SK-MEL-5 (cell line): Measurements from ENCODE around the gene WDR59. TPM values are rescaled to one million over a fixed set of nuclear protein-coding genes. Genes with fewer than 3 reads are reported as not detected.
"Not testable (repeated sequence)": the region's sequence is repeated elsewhere in the genome, so short reads cannot be mapped to it uniquely, and the experiment has no call there.

Source experiments
- DNase-seq: peaks from one replicate; pipeline ENCODE4 v3.0.0-alpha.2; 2016; ENCODE audit warnings: low read depth, low spot score
- in situ Hi-C: cut with HindIII; loops from 2 replicates; pipeline ENCODE4 v1.10.0; 2016; ENCODE audit warnings: low sequenced_read_pairs, high pct_unique_total_duplicates, low pct_unique_long_range_greater_than_20kb
- total RNA-seq: library from RNA; depleted of rRNA; stranded (reverse); fragments of >200 nt; shearing (Covaris generic); gene quantifications from 2 replicates; pipeline ENCODE4 v1.2.3, GENCODE V29; 2014

The WDR59 gene
- total RNA-seq, 1 experiment from 2014 or later, result 15.4 TPM

DNA sequence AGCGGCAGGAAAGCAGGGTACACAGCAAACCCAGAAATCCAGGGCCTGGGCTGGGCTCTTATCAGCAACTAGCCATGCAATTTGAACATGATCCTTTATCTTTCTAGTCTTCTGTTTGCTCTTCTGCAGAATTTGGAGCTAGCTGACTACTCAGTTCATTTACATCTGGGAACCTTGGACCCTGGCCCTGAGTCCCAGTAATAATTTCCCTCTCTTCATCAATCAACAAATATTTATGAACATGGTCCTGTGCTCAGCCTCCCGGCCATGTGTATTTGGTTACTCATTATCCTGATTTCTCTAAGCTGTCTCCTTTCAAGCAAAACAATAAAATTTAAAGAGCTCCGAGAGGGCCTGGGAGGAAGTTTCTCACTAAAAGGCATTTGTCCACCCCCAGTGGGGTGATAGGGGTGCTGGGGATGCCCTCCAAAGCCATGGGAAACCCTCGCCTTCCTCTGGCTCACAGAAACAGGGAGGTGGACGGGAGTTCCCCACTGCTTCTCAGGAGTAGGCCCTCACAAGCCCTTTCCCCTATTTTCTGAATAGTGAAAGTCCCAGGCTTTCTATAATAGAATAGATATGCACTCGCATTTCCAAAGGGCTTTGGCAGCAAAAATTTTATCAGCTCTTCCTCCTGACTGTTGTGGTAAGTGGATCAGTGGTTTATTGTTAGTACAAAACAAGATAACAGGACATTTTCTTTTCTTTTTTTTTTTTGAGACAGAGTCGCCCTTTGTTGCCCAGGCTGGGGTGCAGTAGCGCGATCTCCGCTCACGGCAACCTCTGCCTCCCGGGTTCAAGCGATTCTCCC is 6.9 kb upstream of the WDR59 start:
- no peak for DNase-seq
- in situ Hi-C loops, result no loop called here

DNA sequence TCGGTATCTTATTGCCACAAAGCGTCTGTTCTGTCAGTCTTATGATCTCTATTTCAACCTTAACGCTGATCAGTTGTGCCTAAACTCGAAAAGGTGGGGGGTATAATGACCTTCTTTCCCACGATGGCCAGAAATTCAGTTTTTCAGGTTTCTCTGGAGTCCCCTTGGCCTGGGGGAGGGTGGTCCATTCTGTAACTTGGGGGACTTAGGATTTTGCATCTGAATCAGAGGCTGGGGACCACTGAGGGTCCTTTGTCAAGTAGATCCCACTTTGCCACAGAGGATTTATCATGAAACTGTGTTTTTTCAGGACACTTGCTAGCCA is 6.3 kb upstream of the WDR59 start:
- DNase-seq, result no peak
- in situ Hi-C loops, result no loop called here

DNA sequence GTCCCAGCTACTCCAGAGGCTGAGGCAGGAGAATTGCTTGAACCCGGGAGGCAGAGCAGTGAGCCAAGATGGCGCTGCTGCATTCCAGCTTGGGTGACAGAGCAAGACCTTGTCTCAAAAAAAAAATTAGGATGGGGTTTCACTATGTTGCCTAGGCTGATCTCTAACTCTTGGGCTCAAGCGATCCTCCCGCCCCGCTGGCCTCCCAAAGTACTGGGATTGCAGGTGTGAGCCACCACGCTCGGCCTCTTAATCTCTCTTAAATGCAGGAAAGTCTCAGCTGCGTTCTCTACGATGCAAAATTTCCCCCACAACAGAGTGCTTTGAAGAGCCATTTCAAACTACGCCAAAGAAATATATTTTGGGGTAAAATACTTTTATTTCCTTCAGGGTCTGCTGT is 5.9 kb upstream of the WDR59 start:
- DNase-seq, result no peak
- in situ Hi-C loops, result no loop called here

DNA sequence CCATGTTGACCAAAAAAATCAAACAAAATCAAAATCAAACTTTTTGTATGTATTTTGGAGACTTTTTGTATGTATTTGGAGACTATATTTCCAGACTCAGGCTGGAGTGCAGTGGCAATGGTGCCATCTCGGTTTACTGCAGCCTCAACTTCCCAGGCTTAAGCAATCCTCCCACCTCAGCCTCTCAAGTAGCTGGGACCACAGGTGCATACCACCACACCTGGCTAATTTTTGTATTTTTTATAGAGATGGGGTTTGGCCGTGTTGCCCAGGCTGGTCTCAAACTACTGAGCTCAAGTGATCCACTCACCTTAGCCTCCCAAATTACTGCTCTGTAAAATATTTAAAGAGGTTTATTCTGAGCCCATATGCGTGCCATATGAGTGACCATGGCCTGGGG is 4.9 kb upstream of the WDR59 start:
- in situ Hi-C loops, DNase-seq: not testable (repeated sequence)

DNA sequence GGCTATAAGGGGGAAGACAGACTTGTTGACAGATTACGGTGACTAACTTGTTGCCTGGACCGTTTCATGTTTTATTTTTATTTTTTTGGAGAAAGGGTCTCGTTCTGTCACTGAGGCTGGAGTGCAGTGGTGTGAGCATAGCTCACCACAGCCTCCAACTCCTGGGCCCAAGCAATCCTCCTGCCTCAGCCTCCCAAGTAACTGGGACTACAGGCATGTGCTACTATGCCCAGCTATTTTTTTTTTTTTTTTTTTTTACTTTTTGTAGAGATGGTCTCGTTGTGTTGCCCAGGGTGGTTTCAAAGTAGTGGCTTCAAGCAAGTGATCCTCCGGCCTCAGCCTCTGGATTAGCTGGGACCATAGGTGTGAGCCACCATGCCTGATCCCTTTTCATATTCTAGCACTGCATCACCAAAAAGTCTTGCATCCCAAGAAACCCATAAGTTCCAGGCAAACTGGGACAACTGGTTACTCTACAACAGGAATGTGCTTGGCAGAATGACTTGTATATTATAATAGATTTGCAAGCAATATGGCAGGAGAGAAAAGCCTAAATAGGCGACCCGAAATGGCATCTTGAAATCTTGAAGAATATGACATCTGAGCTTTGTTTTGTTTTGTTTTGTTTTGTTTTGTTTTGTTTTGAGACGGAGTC is 2.2 kb upstream of the WDR59 start:
- no peak for DNase-seq
- in situ Hi-C loops, result no loop called here

DNA sequence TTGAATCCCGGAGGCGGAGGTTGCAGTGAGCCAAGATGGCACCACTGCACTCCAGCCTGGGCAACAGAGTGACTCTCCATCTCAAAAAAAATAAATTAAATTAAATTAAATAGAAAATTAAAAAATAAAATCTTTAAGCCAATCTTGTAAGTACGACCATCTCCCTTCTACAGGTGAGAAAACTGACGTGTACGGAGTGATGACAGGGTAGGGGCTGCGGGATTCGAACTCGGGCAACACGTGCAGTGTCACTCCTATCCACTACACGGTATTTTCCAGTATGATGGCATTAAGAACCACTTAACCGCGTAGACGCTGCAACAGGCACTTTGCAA is 762 bp downstream of the WDR59 start:
- in situ Hi-C loops, result no loop called here
- no peak for DNase-seq

DNA sequence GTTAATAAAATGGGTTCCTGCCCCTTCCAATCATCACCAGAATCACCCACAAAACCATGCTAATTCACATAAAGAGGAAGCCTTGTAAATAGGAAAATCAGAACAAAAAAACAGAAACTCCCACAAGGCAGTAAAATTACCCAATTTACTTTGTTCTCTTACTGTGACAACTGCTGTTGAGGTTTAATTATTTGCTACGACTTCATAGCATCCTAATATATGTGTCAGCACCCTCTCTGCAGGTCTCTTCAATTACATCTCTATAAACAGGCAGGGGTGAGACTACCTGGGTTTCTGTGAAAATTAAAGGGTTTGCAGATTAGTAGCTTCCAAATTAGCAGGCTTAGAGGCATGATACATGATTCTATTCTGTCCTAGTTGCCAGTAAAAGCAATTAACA is 2.7 kb downstream of the WDR59 start:
- in situ Hi-C loops, result no loop called here
- no peak for DNase-seq

DNA sequence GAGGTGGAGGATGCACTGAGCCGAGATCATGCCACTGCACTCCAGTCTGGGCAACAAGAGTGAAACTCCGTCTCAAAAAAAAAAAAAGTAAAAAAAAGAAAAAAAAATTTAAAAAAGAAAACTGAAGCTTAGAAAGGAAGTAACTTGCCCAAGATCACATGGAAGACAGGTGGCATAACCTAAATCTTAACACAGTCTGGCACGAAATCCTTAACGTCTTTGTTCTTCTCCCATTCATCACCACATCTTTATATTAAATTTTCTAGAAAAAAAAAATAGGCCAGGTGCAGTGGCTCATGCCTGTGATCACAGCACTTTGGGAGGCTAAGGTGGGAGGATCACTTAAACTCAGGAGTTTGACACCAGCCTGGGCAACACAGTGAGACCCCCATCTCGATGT is 9.3 kb downstream of the WDR59 start:
- DNase-seq, result no peak
- in situ Hi-C loops, result no loop called here

DNA sequence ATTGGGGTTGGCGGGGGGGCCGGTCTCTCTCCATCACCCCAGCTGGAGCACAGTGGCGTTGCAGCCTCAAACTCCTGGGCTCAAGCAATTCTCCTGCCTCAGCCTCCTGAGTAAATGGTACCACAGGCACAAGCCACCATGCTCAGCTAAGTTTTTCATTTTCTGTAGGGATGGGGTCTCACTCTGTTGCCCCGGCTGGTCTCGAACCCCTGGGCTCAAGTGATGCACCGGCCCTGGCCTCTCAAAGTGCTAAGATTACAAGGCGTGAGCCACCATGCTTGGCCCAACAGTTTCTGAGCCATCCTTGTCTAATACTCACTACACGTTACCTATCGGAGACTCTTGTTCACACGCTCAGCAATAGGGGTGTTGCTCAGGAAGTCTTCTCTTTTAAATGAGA is 11.6 kb downstream of the WDR59 start:
- no peak for DNase-seq

DNA sequence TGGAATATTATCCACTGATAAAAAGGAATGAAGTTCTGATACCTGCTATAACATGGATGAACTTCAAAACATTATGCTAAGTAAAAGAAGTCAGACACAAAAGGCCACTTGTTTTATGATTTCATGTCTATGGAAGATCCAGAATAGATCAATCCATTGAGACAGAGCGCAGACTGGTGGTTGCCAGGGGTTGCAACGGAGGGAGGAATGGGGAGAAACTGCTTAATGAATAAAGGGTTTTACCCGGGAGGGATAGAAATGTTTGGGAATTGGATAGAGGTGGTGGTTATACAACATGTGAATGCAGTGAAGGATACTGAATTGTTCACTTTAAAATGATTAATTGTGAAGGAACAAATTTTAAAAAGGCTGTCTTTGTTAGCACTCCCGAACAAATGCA is 30.2 kb downstream of the WDR59 start:
- in situ Hi-C loops, result no loop called here
- DNase-seq, result peak; percentile 39

More for the DNA sequence above, 11.6 kb downstream of the WDR59 start:
- in situ Hi-C loops, result no loop called here

DNA sequence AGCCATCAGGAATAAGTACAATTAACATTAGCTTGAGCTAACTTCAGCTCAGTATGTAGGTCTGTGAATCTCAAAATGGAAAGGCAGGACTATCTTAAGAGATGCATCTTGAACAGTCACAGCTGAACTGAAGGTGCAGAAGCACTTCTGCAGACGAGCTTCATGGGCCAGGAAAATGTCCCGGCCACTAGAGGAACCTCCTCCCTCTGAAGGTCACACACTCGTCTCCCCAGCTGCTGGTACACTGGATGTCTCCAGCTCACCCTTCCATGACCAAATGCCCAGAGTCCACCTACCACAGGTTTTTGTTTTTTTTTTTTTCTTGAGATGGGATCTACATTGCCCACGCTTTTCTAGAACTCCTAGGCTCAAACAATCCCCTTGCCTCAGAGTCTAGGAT is 33.2 kb downstream of the WDR59 start:
- no peak for DNase-seq
- in situ Hi-C loops, result no loop called here

DNA sequence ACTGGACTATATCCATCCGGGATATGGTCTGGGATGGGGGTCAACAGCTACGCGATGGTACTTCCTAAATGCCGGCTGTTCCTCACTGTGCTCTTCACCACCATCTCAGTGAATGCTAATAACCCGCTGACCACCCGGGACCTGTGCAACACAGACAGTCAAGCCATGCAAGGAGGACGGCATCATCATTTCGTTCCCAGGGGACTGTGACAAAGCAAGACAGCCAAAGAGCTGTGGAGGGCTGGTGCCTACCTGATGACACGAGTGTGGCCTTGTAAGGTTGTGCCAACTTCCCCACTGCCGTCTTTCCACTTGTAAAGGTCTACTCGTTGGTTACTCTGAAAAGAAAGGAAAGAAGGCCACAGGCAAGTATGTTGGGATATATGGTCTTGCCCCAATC is 33.7 kb downstream of the WDR59 start:
- DNase-seq, result no peak
- in situ Hi-C loops, result no loop called here

DNA sequence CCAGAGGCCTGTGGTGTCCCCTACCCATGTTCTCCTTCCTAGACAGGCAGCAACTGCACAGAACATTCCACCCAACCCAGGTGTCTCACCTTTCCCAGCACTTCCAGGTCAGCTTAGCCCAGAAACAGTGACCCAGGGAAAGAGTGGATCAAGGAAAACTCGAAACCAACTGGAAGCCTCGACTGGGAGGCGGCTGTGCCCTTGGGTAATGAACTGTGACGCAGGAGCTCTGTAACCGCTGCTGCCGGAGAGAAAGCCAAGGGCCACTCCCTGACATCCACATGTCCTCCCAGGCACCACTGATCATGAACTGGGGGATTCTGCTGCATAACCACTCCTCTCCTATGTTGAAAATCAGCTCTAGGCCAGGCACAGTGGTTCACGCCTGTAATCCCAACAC is 34.4 kb downstream of the WDR59 start:
- DNase-seq, result no peak
- in situ Hi-C loops, result no loop called here

DNA sequence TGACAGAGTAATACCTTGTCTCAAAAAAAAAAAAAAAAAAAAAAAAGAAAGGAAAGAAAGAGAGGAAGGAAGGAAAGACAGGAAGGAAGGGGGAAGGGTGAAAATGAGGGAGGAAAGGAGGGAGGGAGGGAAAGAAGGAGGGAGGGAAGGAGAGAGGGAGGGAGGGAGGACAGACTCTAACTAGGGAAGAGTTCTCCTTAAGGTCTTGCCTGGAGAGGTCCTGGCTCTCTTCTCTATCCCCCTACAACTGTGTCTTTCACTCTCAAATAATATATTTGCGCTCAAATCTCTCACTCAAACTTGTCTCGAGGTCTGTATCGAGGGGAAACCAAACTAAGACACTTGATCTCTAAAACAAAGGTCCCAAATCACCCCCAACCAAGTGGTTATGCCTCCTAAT is 35.6 kb downstream of the WDR59 start:
- in situ Hi-C loops, result no loop called here
- no peak for DNase-seq

DNA sequence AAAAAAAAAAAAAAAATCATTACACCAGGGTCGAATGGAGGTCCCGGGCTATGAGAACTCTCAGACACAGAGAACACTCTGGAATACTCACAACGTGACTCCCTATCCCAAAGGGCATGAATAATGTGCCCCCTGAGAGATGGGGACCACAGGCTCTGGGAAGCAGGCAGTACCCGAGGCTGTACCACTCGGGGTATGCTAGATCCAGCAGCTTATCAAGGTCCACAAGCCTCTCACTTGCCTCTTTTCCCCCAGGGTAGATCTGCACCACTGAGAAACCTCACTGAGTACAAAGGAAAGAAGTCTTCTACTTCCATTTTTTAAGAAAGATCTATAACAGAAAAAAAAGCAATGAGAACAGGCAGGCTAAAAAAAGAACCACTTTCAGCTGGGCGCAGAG is 40.5 kb downstream of the WDR59 start:
- in situ Hi-C loops, result no loop called here
- DNase-seq, result no peak

DNA sequence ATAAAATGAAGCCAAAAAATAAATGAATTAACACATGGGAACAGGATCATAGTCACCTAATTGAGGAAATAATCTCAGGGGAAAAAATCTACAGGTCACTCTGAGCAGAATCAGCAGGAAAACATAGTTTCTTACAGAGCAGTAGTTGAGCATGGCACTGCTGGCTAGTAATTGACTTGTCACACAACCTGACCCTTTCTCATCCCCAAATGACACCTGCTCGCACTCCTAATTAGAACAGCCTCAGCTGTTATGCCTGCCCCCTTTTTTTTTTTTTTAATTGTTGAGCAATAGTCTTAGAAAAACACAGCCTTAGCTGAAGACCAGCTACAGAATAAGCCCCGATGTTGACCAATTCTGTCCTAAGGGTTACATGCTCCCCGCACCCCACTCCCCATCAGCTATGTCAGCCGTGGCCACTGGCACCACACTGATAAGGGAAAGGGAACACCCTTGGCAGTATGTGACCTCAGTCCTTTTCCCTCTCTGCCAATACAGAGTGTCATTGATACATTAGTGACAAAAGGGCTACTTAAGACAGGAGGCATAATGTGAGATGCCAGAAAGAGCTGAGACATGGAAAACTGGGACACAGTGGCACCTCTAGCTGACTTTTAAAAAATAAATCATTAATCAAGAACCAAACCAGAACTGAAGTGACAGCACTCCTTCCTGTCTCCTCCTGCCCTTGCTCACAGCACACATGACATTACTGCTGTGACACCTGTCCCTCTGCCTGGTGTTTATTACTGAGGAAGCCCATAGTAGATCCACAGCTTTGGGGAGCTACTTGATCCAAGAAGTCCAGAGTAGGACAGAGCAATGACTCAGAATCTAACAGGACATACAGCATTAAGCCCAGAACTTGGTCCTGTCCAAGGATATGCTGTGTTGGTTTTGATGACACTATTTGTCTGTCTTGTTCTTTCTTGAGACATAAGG is 41.7 kb downstream of the WDR59 start:
- in situ Hi-C loops, result no loop called here

DNA sequence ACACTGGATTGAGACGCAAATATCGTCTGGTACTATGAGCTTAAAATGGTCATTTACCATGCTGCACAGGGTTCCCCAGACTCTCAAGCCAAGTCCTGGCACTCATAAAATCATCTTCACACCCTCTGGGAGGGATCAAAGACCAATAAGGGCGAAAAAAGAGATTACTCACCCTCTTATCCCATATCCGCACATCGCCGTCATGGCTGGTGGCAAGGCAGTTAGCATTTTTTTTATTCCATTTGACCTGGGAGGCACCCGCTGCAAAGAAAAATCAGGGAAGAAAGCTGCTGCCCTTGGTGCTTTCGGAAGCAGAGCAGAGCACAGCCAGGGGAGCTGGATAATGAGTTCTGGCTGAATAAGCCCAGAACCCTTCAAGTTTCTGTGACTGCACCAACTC is 42.4 kb downstream of the WDR59 start:
- in situ Hi-C loops, result no loop called here
- no peak for DNase-seq

More for the DNA sequence above, 41.7 kb downstream of the WDR59 start:
- no peak for DNase-seq

DNA sequence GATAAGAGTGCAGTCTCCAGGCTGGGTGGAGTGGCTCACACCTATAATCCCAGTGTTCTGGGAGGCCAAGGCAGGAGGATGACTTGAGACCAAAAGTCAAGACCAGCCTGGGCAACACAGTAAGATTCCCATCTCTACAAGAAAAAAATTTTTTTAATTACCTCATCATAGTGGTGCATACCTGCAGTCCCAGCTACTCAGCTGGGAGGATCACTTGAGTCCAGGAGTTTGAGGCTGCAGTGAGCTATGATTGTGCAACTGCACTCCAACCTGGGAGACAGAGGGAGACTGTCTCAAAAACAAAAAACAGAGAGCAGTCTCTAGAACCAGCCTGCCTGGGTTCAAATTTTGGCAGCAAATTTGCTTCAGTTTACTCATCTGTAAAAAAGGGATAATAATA is 45.2 kb downstream of the WDR59 start:
- in situ Hi-C loops, result no loop called here
- DNase-seq, result no peak
